Medulla oblongata (tissue), 1 donor: ENCODE data around the gene NUAK1.

Experiments
- DNase-seq: peaks from one replicate; pipeline ENCODE4 v3.0.0-alpha.2; 2015; ENCODE audit errors: extremely low spot score

NUAK1 gene

DNA sequence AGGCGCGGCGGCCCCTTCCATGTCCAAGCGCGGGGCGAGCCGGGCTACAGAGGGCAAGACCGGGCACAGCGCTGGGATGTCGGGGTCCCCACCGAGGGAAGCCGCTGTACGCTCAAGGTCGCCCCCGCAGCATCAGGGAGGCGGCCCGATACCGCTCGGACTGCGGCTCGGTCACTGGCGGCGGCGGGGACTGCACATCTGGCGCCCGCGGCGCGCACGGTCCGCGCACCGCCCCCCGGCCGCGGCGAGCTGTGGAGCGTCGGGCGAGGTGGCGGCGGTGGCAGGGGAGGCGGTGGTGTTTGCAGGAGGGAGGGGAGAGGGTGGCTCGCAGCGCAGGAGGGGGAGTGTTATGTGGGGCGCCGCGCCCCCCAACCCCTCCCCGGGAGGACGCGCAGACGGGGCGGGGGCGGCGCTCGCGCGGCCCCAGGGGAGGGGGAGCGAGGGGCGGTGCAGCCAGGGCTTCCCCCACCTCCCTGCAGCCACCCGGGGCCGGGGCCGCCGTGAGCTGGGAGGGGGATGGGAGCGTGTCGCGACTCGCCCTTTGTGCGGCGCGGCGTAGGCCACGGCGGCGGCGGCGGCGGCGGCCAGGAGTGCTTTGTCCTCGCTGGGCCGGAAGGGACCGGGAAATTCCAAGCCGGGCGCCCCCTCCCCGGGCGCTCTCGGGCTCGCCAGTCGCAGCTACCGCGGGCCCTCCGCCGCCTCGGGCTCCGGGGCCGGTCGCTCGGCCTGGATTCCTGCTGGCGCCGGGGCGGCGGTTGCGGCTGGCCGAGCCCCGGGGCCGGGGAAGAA, at the start of gene NUAK1:
Gene NUAK1 (minus strand): TSS at position 322 of the 789 bp plus-strand sequence. CDS start 301 bp downstream, at position 21.
- DNase-seq = peak; percentile 90

DNA sequence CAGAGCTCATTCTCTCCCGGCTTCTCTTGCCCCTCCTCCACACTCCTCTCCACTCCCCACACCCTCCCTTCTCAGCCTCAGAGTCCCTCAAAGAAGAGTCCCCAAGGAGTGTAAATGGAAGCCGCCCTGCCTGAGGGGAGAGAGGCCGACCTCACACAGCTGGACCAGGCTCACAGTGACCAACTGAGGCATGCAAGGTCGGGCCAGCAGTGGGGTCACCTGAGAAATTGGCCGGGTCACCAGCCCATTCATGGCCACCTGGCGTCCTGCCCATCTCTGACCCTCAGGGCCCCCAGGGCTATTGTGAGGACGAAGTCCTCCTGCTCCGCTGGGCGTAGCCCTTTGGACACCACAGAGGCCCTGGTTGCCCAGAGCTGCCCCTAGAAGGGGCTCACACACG, 49.5 kb upstream of the NUAK1 start:
- DNase-seq = no peak

DNA sequence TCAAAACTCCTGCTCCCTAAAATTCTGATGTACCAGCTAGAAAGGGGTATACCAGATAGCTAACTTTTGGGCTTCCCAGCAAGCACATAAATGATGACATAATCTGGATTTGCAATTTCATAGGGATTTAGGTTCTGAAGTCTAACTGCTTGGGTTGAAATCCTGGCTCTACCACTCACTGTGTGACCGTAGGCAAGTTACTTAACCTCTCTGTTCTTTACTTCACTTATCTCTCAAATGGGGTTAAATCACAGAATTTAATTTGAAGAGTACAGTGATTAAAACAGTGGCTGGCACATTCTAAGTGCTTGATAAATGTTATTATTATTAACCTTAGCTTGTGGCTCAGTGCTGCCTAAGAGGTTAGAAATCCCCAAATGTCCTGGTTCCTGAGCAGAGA, 49.1 kb upstream of the NUAK1 start:
- no peak for DNase-seq

GRCh38 chr12:106187155-106187789, 48.5 kb upstream of the NUAK1 start:
- no peak for DNase-seq

GRCh38 chr12:106183735-106184134, 45.0 kb upstream of the NUAK1 start:
- DNase-seq = no peak

- DNase-seq = no peak
Measured at GRCh38 chr12:106181401-106182114, 42.8 kb upstream of the NUAK1 start.

GRCh38 chr12:106179086-106179485, 40.3 kb upstream of the NUAK1 start:
- DNase-seq = no peak

GRCh38 chr12:106178562-106178961, 39.8 kb upstream of the NUAK1 start:
- DNase-seq = no peak

DNA sequence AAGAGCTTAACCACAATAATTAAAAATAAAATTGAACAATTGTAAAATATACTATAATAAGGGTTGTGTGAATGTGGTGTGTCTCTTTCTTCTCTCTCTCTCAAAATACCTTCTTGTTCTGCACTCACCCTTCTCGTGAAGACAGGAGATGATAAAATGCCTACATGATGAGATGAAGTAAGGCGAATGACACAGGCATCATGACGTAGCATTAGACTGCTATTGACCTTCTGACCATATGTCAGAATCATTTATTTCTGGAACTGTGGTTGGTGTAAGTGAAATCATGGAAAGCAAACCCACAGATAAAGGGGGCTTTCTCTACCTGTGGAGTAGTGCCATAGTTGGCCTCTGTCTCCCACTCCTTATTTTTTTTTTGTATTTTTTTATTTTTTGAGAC, 37.8 kb upstream of the NUAK1 start:
- DNase-seq = no peak

DNA sequence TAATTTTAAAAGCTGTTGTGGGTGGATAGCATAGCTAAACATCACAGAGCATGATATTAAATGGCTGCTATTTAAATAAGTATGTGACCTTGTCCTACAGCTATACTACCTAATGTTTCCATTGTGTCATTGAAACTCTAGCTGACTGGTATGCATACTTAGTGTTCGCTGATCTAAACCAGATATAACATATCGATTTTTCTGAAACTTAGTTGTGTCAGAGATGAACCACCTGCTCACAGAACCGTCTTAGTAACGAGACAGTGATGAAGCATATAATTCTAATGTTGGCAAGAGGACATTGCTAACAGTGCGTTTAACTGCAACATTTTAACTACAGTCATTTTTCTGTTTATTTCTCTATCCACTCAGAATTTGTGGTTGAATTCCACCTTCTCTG, 36.1 kb upstream of the NUAK1 start:
- no peak for DNase-seq

- no peak for DNase-seq
Measured at GRCh38 chr12:106173442-106173841, 34.7 kb upstream of the NUAK1 start.

DNA sequence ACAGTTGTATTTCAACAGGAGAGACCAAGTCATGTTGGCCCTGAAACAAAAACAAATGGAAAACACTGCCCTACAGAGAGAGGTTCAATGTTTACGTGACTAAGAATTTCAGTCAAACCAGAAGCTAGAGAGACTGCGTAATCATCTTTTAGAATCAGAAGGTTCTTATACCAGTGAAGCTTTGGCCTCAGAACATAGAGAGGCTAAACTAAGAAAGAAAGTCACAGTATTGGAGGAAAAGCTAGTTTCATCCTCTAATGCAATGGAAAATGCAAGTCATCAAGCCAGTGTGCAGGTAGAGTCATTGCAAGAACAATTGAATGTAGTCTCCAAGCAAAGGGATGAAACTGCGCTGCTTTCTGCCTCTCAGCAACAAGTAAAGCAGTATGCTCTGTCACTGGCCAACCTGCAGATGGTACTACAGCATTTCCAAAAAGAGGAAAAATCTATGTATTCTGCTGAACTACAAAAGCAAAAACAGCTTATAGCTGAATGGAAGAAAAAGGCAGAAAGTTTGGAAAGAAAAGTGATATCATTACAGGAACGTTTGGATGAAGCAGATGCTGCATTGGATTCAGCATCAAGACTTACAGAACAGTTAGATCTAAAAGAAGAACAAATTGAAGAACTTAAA, 32.5 kb upstream of the NUAK1 start:
- no peak for DNase-seq

DNA sequence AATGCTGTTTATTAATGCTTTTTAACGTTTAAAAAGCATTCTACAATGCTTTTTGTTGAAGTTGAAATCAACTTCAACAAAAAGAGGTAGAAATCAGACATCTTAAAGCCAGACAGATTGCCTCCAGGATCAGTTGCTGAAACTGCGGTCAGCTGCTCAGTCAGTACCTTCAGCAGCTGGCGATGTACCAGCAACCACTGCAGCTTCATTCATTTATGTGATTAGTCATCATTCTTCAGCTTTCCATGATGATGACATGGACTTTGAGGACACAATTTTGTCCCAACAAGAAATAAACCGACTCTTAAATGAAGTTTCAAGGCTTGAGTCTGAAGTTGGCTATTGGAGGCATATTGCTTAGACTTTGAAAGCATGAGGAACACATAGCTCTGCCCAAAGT, 31.5 kb upstream of the NUAK1 start:
- DNase-seq = peak; percentile 29

DNA sequence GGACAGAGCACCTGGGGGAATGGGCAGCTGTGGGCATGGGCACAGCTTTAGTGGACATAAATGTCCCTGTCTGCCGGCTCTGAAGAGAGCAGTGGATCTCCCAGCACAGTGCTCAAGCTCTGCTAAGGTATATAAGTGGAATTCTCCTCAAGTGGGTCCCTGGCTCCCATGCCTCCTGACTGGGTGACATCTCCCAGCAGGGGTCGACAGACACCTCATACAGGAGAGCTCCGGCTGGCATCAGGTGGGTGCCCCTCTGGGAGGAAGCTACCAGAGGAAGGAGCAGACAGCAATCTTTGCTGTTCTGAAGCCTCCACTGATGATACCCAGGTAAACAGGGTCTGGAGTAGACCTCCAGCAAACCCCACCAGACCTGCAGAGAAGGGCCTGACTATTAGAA, 25.0 kb upstream of the NUAK1 start:
- DNase-seq = no peak

GRCh38 chr12:106161491-106161890, 22.7 kb upstream of the NUAK1 start:
- DNase-seq = no peak

DNA sequence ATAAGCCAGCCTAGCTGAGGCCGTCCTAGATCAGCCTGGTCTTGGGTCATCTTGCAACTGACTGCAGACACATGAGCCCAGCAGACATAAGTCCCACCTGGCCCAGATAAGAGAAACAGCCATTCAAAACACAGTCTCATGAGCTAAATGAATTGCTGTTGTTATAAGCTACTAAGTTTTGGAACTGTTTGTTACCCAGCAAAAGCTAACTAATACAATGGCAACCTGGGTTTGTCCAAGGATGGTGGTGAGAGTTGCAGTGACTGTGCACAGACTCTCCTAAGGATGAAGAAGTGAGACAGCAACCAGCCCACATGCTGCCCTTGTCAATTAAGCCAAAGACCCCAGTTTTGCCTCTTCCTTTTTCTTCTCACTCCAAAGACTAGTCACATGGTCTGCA, 22.2 kb upstream of the NUAK1 start:
- DNase-seq = no peak

GRCh38 chr12:106157802-106158201, 19.0 kb upstream of the NUAK1 start:
- DNase-seq = no peak

GRCh38 chr12:106154751-106155273, 16.1 kb upstream of the NUAK1 start:
- DNase-seq = no peak

DNA sequence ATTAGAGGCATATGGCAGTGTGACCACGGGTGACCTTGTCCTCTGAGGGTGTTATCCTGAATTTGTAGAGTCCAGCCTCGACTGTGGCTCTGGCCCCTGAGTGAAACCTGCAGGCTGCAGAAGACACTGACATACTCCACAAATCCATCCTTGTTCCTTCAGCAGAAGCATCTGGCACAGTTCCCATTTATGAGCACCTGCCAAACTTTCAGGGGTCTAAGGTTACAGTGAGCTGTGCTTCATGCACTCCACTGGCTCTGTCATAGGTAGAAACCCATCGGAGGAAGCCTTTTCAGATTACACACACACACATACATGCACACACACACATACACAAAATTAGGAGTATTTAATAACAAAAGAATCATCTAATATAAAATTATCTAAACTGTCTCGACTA, 13.6 kb upstream of the NUAK1 start:
- no peak for DNase-seq

DNA sequence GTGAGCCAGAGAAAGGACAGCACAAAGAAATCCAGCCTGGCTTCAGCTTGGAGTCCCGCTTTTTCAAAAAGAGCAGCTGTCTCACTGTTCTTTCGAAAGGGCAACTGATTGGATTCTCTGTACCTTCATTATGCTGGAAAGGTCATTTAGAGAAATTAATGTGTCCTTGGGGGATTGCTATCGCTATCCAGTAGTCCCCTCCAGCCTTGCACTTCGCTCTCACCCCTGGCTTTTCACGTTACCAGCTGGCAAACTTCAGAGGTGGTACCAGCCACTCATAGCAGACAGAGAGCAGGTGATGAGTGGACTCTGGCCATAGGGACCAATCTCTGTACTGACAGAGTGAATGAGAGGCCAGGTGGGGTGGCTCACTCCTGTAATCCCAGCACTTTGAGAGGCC, 11.8 kb upstream of the NUAK1 start:
- no peak for DNase-seq

DNA sequence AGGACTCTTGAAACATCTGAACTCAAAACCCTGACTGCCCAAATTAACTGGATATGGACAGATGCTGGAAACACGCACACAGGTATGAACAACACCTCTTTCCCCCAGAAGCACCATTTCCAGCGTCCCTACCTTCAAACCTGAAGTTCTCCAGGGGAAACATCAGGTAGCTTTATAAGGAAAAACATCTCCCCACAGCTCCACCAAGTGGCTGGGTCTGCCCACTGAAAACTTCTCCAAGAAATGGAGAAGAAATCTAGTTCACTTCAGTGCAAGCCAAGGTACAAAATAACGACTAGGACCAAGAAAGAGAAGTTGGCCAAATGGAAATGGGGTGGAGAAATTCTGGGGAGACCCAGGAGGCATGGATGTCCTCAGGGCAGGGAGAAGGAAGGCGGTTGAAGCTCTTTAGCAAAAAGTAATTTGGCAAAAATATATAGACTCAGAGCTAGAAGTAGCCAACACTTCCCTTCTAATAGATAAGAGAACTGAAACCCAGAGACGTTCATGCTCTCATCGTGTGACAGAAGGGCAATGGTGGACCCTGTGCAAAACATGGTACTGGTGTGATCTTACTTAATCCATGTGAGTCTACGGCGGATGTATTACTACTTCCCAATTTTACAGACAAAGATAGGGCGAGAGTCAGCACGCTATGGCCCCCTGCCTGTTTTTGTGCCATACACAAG, 10.5 kb upstream of the NUAK1 start:
- DNase-seq = peak; percentile 83

DNA sequence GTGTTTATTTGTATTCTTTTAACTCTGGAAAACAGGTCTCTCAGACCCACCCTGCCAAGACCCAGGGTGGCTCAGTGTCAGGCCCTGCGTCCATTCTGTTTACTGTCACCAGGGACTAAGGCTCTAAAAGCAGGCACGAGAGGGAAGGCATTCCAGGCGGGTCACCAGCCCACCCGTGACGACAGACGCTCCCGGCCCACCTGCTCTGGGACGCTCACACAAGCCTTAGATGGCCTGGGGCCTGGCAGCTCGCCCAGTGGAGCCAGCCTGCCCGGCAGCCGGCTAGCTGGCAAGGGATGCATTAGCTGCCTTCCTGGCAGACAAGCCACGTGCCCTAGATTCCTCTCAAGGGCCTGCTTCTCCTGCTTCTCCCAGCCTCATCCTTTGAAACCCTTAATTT, 9.2 kb upstream of the NUAK1 start:
- peak; percentile 90 for DNase-seq
